GM20000 (cell line): ENCODE data around the gene MAD1L1.
"Not testable (repeated sequence)": the region's sequence is repeated elsewhere in the genome, so short reads cannot be mapped to it uniquely, and the experiment has no call there.

Experiments used
- DNase-seq: peaks from one replicate; pipeline ENCODE4 v3.0.0; 2012; ENCODE audit warnings: low spot score
- CTCF ChIP-seq: IDR thresholded peaks from 2 replicates; pipeline ENCODE4 v1.5.1; 2012; ENCODE audit warnings: mild to moderate bottlenecking, control low read depth; ENCODE audit errors: extremely low read depth, missing control alignments

MAD1L1 gene

GRCh38 chr7:1977876-1978441 is 254.8 kb downstream of the MAD1L1 start:
- no peak for DNase-seq
- TF ChIP-seq CTCF, result no peak

GRCh38 chr7:1977059-1977875 is 255.5 kb downstream of the MAD1L1 start:
- no peak for TF ChIP-seq CTCF
- DNase-seq, result no peak

GRCh38 chr7:1976521-1976920 is 256.2 kb downstream of the MAD1L1 start:
- DNase-seq, result not testable (repeated sequence)

GRCh38 chr7:1975581-1975980 is 257.2 kb downstream of the MAD1L1 start:
- no peak for DNase-seq
- no peak for TF ChIP-seq CTCF

GRCh38 chr7:1975179-1975578 is 257.6 kb downstream of the MAD1L1 start:
- TF ChIP-seq CTCF, result no peak
- no peak for DNase-seq

GRCh38 chr7:1974290-1975101 is 258.2 kb downstream of the MAD1L1 start:
- no peak for TF ChIP-seq CTCF
- no peak for DNase-seq

- TF ChIP-seq CTCF, result no peak
- DNase-seq, result no peak
Measured at GRCh38 chr7:1973321-1974251, 259.2 kb downstream of the MAD1L1 start.
